Fibroblast of villous mesenchyme (primary cell): ENCODE results near the gene BTBD16. TPM values are rescaled to one million over a fixed set of nuclear protein-coding genes. Genes with fewer than 3 reads are reported as not detected.

ENCODE experiments used
- DNase-seq: peaks from one replicate; pipeline ENCODE4 v3.0.0-alpha.2; 2010; ENCODE audit warnings: low read depth
- H3K4me3 ChIP-seq: 2 replicates; pipeline ENCODE4 v1.5.1; 2011; ENCODE audit warnings: low read depth, mild to moderate bottlenecking, low read length
- total RNA-seq: library from RNA; depleted of rRNA; stranded (reverse); fragments of >200 nt; gene quantifications from 2 replicates; pipeline ENCODE4 v1.2.3, GENCODE V29; 2012
- TF ChIP-seq, protein P1 (sequence below): IDR thresholded peaks from 2 replicates; pipeline ENCODE4 v1.5.1; 2012; ENCODE audit warnings: low read depth, mild to moderate bottlenecking, low read length; ENCODE audit not compliant: insufficient read depth

BTBD16 gene
- total RNA-seq, 1 donor: not detected

DNA sequence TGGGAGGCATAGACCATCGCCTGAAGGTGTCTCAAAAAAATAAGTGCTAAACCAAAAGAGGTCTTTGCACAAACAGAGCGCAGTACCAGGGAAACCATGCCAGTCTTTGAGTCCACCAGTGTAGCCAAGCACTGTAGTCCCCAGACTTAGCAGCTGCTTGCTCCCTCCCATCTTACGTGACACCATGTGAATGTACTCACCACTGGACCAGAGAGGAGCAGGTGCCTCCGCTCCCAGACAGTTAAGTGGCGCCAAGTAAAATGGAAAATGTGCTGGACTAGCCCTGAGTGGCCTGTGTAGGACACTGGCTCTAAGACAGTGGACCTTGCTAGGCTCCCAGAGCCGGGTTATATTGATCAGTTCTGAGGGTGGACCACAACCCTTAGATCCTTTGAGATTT, 55.7 kb downstream of the BTBD16 start:
- no peak for DNase-seq
- TF ChIP-seq, protein P1, sequence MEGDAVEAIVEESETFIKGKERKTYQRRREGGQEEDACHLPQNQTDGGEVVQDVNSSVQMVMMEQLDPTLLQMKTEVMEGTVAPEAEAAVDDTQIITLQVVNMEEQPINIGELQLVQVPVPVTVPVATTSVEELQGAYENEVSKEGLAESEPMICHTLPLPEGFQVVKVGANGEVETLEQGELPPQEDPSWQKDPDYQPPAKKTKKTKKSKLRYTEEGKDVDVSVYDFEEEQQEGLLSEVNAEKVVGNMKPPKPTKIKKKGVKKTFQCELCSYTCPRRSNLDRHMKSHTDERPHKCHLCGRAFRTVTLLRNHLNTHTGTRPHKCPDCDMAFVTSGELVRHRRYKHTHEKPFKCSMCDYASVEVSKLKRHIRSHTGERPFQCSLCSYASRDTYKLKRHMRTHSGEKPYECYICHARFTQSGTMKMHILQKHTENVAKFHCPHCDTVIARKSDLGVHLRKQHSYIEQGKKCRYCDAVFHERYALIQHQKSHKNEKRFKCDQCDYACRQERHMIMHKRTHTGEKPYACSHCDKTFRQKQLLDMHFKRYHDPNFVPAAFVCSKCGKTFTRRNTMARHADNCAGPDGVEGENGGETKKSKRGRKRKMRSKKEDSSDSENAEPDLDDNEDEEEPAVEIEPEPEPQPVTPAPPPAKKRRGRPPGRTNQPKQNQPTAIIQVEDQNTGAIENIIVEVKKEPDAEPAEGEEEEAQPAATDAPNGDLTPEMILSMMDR: no peak
- no peak overlapping the region for H3K4me3 ChIP-seq

DNA sequence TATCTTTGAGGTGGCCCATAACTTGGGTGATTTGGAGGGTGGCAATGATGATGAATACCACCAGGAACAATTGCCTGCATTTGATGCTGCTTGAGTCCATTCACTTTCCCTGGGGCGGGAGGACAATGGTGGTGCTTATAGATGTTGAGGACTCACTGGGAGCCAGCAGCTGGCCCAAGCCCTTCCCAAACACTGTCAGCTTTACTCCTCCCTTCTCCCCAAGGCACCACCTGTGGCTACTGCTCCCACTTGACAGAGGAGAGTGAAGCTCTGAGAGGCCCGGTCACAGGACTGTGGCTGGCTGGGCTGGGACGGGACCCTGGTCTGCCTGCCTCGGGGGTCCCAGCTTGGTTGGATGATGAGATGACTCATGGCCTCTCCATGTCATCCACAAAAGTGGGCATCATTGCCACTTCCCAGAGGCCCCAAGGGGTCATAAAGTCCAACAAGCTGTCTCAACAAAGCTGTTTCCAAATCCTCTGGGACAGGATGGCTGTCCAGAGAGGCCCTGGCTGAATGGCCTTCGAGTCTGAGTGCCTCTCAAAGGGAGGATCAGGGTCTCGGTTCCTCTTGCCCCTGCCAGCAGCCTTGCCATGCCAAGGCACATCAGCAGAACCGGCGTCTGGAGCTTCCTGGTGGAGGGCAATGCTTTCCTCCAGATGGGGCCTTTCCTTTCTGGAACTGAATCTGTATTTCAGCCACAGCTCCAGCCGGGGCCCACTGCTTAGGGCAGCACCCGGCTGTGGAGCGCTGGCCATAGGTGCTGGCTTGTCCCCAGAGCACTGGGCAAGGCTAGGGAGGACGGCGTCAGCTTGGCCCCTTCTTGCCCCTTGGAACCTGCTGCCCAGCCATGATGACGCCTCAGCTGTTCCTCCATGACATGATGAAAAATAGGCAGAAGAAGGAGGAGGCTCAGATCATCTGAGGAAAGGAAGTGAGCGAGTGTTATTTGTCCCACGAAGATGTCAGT, 56.4 kb downstream of the BTBD16 start:
- DNase-seq: no peak

DNA sequence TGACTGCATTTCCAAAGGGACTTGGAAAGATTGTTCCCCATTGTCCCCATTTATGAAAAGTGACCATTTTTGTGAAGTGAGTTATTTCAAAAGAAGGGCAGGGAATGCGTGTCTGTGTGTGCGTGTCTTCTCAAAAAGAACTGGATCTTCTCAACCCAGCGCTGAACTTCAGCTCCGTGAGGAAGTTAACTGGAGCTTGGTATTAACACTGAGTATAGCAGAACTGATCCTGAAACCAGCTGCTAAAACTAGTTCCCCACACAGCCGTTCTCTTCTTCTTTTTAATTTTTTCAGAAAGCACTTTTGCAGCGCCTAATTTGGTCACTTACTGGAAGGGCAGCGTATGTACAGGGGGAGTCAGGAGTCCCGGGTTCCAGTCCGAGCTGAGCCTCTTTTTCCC, 57.6 kb downstream of the BTBD16 start:
- no peak overlapping the region for H3K4me3 ChIP-seq
- no peak for DNase-seq

More for the DNA sequence above, 56.4 kb downstream of the BTBD16 start:
- TF ChIP-seq, protein P1: no peak
- no peak overlapping the region for H3K4me3 ChIP-seq

DNA sequence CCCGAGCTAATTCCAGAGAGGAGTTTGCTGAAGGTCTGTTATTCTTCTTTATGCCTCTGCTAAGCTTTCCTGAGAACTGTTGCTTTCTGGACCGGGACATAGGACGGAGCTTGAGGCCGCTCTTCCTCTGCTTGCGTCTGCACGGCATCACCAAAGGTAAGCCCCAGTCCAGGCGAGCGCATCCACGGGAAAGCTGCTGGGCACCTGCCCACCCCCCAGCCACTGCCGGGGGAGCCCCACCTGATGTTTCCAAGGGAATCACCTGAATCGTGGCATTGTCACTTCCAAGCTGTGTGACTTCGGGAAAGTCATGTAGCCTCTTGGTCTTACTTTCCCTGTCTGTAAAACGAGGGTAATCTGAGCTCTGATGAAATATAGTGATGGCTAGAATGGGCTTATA, 58.3 kb downstream of the BTBD16 start:
- no peak for DNase-seq
- TF ChIP-seq, protein P1: no peak

More for the DNA sequence above, 57.6 kb downstream of the BTBD16 start:
- TF ChIP-seq, protein P1: no peak

DNA sequence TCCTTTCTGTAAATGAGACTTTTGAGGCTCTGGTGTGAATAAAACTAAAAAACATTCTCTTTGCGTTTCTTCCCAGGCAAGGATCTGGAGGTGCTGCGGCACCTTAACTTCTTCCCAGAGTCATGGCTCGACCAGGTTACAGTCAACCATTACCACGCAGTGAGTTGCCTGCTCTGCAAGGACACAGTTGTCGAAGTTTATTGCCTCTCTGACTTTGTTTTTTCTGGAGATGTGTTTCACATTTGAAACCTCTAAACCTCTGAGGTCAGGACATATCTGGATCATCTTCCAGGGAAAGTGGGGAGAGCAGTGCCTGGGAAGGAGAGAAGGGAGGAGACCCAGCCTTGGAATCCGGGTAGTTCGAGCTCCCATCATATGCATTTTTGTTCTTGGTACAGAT, 60.0 kb downstream of the BTBD16 start:
- TF ChIP-seq, protein P1: no peak
- no peak for DNase-seq

More for the DNA sequence above, 58.3 kb downstream of the BTBD16 start:
- no peak overlapping the region for H3K4me3 ChIP-seq

DNA sequence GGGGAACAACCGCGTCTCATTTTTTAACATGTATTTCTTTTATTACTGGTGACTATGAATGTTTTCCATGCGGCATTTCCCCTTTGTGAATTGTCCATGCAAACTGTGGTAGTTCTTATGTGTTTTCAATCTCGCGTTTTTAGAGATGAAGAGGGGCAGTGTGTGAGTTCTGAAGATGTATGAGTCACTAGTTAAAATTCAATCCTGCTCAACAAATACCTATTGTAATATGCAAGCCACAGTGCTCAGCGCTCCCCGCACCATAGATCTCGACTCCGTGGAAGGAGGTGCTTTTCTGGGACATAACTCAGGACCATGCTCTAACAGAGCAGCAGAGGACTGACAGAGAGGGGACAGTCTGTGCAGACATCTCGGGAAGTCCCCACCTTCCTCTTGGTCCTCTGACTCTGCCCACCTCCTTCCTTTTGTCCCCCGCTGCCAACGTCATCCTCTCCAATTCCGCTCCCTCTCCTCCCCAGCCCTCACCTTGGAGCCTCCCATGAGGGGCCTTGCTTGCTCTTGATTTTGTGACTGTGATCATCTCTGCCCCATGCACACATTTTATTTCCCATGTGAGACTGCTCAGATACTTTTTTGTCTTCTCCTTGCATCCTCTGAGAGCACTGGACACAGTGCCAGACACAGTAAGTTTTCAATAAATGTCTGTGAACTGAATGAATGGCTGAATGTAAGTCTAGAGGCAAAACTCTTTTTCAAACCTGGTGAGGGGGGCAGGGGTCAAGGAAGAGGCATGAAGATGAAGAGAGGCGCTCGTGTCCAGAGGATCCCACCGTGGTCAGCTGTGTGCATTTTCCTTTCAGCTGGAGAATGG, 60.7 kb downstream of the BTBD16 start:
- no peak overlapping the region for H3K4me3 ChIP-seq
- TF ChIP-seq, protein P1: no peak
- DNase-seq: no peak

More for the DNA sequence above, 60.0 kb downstream of the BTBD16 start:
- H3K4me3 ChIP-seq: no peak overlapping the region
